ENCODE data around the gene LPCAT4.

- TF ChIP-seq, protein P1, sequence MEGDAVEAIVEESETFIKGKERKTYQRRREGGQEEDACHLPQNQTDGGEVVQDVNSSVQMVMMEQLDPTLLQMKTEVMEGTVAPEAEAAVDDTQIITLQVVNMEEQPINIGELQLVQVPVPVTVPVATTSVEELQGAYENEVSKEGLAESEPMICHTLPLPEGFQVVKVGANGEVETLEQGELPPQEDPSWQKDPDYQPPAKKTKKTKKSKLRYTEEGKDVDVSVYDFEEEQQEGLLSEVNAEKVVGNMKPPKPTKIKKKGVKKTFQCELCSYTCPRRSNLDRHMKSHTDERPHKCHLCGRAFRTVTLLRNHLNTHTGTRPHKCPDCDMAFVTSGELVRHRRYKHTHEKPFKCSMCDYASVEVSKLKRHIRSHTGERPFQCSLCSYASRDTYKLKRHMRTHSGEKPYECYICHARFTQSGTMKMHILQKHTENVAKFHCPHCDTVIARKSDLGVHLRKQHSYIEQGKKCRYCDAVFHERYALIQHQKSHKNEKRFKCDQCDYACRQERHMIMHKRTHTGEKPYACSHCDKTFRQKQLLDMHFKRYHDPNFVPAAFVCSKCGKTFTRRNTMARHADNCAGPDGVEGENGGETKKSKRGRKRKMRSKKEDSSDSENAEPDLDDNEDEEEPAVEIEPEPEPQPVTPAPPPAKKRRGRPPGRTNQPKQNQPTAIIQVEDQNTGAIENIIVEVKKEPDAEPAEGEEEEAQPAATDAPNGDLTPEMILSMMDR (IDR thresholded peaks at IDR 0.05 in 2 of 3, conservative IDR thresholded peaks at IDR 0.05 in 1 of 3; ENCODE audit: borderline replicate concordance in 1 of 3, insufficient read depth in 1 of 3, low read depth in 2 of 3, low read length in 2 of 3), result no peak
- TF ChIP-seq REST (IDR thresholded peaks at IDR 0.05; ENCODE audit: low read depth) (no peak), POLR2A (IDR thresholded peaks at IDR 0.05; ENCODE audit: borderline replicate concordance, extremely low read depth, insufficient read depth, insufficient read length) (no peak)
Measured at GRCh38 chr15:34365836-34366235, 1.2 kb downstream of the LPCAT4 start.
